GM06990 (cell line): ENCODE results near the gene PROSER3.
"Not testable (repeated sequence)": the region's sequence is repeated elsewhere in the genome, so short reads cannot be mapped to it uniquely, and the experiment has no call there.

ENCODE experiments used
- DNase-seq: peaks from one replicate; pipeline ENCODE4 v3.0.0-alpha.2; 2011; ENCODE audit not compliant: insufficient read length; ENCODE audit errors: extremely low read depth
- H3K27me3 ChIP-seq: replicated peaks from 2 replicates; pipeline ENCODE4 v1.6.0; 2011; ENCODE audit warnings: low read length; ENCODE audit not compliant: control insufficient read depth, insufficient read depth
- H3K36me3 ChIP-seq: 2 replicates; pipeline ENCODE4 v1.5.1; 2011; ENCODE audit warnings: low read length; ENCODE audit not compliant: control insufficient read depth, insufficient read depth
- H3K4me3 ChIP-seq: replicated peaks from 2 replicates; pipeline ENCODE4 v1.5.1; 2011; ENCODE audit warnings: low read depth, mild to moderate bottlenecking, control low read depth, low read length
- CTCF ChIP-seq: IDR thresholded peaks from 2 replicates; pipeline ENCODE4 v1.5.1; 2011; ENCODE audit warnings: low read length, control low read depth, mild to moderate bottlenecking, inconsistent platforms; ENCODE audit not compliant: insufficient read depth, poor library complexity, severe bottlenecking

The PROSER3 gene

GRCh38 chr19:35792888-35793287, 34.9 kb downstream of the PROSER3 start:
- Histone ChIP-seq H3K4me3 (no peak overlapping the region), H3K27me3 (no peaks in the 10 kb centered on the region; the same call in 1 of the 2 replicates), H3K36me3 (no peaks in the 10 kb centered on the region)
- DNase-seq, result no peak
- no peak for TF ChIP-seq CTCF

- no peak for TF ChIP-seq CTCF
- no peak overlapping the region for H3K4me3 ChIP-seq
- H3K36me3 ChIP-seq, result no peaks in the 10 kb centered on the region
- H3K27me3 ChIP-seq, result no peaks in the 10 kb centered on the region; the same call in 1 of the 2 replicates
- no peak for DNase-seq
These were observed 35.6 kb downstream of the PROSER3 start for GRCh38 chr19:35793381-35794165.

GRCh38 chr19:35795564-35795963, 37.6 kb downstream of the PROSER3 start:
- DNase-seq, H3K27me3 ChIP-seq, H3K36me3 ChIP-seq, H3K4me3 ChIP-seq: not testable (repeated sequence)

GRCh38 chr19:35796645-35797542, 38.9 kb downstream of the PROSER3 start:
- TF ChIP-seq CTCF, result no peak
- no peak overlapping the region for H3K4me3 ChIP-seq
- no peak for DNase-seq
- no peaks in the 10 kb centered on the region; the same call in 1 of the 2 replicates for H3K27me3 ChIP-seq
- no peaks in the 10 kb centered on the region for H3K36me3 ChIP-seq

GRCh38 chr19:35797663-35798062, 39.7 kb downstream of the PROSER3 start:
- H3K4me3 ChIP-seq, result no peak overlapping the region
- no peak for TF ChIP-seq CTCF

GRCh38 chr19:35801828-35802227, 43.9 kb downstream of the PROSER3 start:
- no peak overlapping the region for H3K4me3 ChIP-seq
- H3K27me3 ChIP-seq, result no peaks in the 10 kb centered on the region; the same call in 1 of the 2 replicates
- DNase-seq, result no peak
- H3K36me3 ChIP-seq, result no peaks in the 10 kb centered on the region
- TF ChIP-seq CTCF, result no peak

More at GRCh38 chr19:35797663-35798062, 39.7 kb downstream of the PROSER3 start:
- Histone ChIP-seq H3K27me3 (no peaks in the 10 kb centered on the region; the same call in 1 of the 2 replicates), H3K36me3 (no peaks in the 10 kb centered on the region)
- no peak for DNase-seq
